Amniotic epithelial cell (primary cell): ENCODE results near the gene DLX5.

ENCODE experiments used
- DNase-seq: peaks from one replicate; pipeline ENCODE4 v3.0.0-alpha.2; 2010; ENCODE audit warnings: low read depth

DLX5 gene

GRCh38 chr7:97018126-97018601, 6.5 kb downstream of the DLX5 start:
- no peak for DNase-seq

GRCh38 chr7:97017192-97018125, 7.2 kb downstream of the DLX5 start:
- no peak for DNase-seq

DNA sequence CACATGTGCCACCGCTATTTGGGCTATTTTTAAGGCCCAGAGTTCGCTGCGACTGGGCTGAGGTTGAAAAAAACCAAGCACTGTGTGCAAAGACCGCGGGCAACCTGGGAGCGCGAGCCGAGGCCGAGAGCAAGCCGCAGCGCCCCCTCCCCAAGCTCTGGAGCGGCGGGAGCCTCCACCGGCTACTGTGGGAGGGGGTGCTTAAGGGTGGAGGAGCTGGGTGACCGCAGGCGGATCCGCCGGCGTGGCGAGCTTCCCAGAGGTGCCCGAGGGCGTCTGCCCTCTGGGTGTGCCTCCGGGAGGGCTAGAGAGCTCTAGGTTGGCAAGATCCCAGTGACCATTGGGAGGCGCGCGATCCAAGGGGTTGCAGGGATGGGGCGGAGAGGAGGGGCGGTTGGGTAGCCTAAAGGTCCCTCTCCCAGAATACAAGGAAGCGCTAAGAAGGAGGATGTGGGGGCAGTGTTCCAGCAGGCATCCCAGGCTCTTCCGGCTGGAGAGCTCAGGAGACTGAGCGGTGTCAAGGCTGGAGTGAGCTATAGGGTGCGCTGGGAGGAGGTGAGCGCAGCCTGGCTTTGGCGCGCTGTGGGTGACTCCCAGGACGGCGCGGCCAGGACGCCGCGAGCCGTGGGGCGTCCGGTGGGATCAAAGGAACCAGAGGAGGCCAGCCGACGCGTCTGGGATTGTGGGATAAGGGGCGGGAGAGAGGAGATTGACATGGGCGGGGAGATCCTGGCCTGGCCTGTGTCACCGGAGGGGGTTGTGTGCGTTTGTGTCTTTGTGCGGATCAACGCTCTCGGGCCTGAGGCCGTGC, 8.0 kb downstream of the DLX5 start:
- no peak for DNase-seq

DNA sequence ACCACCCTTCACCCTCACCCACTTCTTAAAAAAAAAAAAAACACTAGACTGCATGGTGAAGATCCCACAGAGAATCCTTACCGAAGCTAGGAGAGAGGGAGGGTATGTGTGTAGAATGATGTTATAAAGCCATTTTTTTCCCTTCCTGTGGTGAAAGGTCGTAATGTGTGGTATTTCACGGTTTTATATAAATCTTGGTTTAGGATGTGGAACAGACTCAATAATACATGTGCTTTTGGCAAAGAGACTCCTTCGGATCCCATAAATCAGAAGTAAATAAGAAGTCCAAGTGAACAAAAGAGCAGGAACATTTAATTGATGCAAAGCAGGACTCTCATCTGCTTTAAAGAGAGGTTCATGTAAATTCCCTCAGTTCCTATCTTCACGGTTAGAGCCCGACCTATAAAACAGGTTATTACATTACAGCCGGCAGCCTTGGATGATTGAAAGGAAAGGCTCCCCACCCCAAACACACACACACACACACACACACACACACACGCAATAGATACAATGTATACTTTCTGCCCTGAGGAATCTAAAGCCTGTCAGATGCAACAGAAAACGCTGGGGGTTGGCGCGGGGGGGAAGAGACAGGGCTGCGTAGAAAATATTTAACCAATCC, 8.8 kb downstream of the DLX5 start:
- no peak for DNase-seq

DNA sequence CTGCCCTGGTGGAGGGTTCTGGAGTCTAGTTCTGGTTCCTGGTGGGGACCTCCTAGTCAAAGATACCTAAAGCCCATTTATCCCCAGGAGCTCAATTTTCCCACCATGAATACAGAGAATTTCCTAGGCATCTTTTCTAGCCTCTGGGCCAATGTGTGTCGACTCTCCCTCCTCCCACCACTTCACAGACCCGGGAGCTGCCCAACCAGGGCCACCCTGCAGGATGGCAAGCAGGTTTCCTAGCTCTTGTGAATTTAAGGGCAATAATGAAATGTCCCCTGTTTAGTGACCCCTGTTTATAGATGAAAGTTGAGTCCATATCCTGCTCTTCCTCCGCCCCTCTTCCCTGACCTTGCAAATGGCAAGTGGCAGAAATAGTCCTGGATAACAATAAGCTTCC, 9.4 kb downstream of the DLX5 start:
- no peak for DNase-seq

GRCh38 chr7:97014145-97014750, 10.4 kb downstream of the DLX5 start:
- DNase-seq: no peak

GRCh38 chr7:97013845-97014134, 10.8 kb downstream of the DLX5 start:
- DNase-seq: no peak

- no peak for DNase-seq
Observed at GRCh38 chr7:97013134-97013844, 11.3 kb downstream of the DLX5 start.

GRCh38 chr7:97012365-97013133, 12.1 kb downstream of the DLX5 start:
- DNase-seq: no peak

DNA sequence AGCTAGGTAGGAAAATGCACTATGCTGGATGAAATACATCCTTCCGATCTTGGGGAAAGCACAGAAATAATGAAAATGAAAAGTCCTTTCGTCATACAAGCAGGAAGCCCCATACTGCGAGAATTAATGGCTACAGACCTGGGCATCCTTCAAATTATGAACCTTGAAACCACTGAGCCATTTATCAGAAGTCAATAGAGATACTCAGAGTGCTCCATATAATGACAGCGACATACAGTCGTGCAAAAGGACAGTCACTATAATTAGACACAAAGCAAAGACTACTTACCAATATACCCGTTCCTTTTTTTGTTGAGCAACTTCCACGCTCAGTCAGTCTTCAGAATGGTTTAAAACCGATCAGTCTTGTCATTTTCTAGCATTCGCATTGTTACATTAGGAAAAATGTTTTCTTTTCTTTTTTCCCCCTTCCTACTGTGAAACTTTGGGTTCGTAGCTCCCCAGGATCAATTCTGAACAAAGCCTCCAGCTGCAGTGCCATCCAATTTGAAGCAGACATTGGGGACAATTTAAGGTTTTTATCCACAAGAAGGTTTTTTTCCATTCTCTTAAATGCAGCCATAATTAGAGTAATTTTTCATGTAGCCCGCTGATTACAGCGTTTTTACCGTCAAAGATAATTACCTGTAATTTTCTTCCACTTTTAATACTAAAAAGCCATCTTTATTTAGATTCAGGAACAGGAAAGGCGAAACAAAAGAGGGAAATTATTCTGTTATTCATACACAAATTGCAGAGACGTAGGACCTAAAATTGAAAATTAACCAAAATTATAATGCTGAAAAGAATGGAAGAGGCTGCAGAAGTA, 12.9 kb downstream of the DLX5 start:
- no peak for DNase-seq

GRCh38 chr7:97011104-97011503, 13.5 kb downstream of the DLX5 start:
- DNase-seq: no peak

- DNase-seq: no peak
Observed at GRCh38 chr7:97009753-97010732, 14.6 kb downstream of the DLX5 start.

GRCh38 chr7:97008275-97008917, 16.2 kb downstream of the DLX5 start:
- no peak for DNase-seq

- no peak for DNase-seq
Observed at GRCh38 chr7:97007583-97007861, 17.1 kb downstream of the DLX5 start.

GRCh38 chr7:97006816-97007582, 17.6 kb downstream of the DLX5 start:
- DNase-seq: no peak

GRCh38 chr7:97006055-97006815, 18.4 kb downstream of the DLX5 start:
- DNase-seq: no peak
